22Rv1 (cell line): ENCODE data around the gene PKNOX2.

Source experiments
- ZFX ChIP-seq: fragments of 450-650 bp; IDR thresholded peaks from 2 replicates; pipeline ENCODE4 v1.6.1; 2017; ENCODE audit warnings: antibody characterized with exemption, borderline replicate concordance
- TF ChIP-seq, protein P1 (sequence below): fragments of 450-650 bp; IDR thresholded peaks from 2 replicates; pipeline ENCODE4 v1.5.1; 2017; ENCODE audit warnings: mild to moderate bottlenecking

DNA sequence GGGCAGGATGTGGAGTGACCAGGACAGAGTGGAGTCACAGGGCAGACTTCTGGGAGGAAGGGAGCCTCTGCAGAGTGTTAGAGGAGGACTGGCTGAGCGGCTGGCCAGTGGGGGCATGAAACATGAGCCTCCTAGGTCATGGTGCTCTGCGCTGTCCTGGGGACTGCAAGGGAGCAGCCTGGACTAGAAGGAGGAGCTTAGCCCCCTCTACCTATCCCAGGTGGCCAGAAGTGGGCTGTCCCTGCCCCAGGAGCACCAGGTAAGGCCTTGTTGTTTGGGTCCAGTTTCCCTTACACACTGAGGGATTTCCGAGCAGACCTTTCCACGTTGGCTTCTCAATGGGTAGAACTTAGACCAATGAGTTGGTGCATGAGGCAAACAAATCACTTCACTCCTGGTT lies 7.4 kb downstream of the PKNOX2 start:
- TF ChIP-seq, protein P1, sequence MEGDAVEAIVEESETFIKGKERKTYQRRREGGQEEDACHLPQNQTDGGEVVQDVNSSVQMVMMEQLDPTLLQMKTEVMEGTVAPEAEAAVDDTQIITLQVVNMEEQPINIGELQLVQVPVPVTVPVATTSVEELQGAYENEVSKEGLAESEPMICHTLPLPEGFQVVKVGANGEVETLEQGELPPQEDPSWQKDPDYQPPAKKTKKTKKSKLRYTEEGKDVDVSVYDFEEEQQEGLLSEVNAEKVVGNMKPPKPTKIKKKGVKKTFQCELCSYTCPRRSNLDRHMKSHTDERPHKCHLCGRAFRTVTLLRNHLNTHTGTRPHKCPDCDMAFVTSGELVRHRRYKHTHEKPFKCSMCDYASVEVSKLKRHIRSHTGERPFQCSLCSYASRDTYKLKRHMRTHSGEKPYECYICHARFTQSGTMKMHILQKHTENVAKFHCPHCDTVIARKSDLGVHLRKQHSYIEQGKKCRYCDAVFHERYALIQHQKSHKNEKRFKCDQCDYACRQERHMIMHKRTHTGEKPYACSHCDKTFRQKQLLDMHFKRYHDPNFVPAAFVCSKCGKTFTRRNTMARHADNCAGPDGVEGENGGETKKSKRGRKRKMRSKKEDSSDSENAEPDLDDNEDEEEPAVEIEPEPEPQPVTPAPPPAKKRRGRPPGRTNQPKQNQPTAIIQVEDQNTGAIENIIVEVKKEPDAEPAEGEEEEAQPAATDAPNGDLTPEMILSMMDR, result no peak
- no peak for TF ChIP-seq ZFX
